ENCODE results near the gene EPAS1.

Gene EPAS1

DNA sequence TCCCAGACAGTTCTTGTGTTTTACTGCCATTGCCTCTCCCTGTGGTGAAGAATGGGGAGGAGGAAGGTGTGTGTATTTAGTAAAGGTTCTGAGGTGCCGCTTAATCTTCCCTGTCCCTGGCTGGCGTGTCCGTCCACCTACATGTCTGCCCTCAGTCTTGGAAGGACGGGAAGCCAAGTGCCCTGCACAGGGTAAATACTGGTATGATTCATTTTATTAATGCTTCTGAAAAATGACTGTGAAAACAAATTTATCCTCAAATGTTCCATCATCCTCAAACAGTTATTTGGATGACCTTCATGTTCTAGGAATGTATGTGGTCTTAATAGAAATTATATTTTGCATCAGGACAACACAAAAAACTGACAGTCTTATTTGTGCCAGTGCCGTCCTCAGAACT is 6.6 kb downstream of the EPAS1 start:
- DNase-seq, result no peak

DNA sequence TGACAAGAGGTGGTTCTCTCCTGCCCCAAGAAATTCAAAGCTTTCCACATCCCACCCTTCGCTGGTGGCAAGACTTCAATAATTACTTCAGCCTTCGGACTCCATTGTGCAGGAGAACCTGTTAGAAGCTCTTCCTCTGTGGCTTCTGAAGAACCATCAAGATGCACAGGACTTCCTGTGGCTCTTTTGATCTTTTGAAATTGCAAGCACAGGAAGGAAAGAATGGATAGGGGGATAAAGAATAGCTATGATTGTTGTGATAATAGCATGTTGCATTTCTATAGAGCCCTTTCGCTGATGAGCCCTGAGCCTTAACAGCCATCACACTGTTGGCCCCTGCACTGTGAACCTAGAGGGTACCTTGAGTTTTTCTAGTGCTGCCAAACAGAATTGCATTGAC is 7.4 kb downstream of the EPAS1 start:
- no peak for DNase-seq

DNA sequence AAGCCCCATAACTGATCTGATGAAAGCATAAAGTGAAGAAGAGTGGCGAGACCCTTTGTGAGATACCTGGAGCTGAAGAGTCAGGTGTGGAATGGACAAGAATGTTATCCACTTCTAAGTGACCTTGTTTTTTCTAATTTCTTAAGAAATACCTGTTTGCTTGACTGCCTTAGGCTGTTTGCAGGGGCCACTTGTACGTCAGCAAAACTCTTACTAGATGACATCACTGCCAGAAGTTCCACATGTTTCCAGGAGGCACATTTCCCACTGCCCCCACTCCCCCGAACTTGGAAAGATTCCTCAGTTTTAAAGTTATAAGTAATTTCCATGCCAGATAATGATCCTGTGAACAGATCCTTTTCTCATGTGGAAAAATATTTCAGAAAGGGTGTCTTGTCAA is 8.0 kb downstream of the EPAS1 start:
- DNase-seq, result no peak

DNA sequence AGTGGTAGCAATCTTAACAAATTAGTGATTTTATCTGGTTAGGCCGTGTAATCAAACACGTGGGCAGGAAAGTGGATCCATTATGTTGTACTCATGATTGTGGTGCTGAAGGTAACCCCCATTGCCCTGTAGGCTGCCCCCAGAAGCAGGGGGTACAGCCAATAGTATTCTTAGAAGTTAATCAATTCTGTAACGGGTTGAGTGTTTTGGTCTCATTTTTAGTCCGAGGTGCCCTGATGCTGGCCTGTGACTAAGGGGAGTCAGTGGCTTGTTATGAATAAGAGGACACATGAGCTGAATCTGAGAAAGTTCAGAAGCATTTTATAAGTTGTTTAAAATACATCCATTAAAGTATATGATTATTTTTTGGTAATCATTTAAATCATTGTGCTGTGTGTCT is 8.6 kb downstream of the EPAS1 start:
- DNase-seq, result no peak

DNA sequence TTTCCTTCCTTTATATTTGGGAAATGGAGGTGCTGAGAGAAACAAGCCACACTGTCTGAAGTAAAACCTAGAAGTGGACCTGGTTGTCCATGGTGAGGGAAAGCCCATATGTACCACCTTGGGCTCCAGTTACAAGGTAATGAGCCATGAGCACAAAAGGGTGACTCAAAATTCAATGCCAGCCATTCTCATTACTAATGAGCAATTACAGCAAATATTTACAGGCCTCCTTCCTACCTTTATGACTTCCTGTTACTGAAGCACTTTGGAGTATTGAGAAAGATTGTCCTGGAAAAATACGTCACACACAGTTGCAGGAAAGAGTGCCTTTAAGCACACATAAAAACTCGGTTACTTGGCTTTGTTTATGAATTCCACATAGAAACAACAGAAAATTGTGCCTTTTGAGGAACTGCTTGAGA is 9.1 kb downstream of the EPAS1 start:
- DNase-seq, result no peak

DNA sequence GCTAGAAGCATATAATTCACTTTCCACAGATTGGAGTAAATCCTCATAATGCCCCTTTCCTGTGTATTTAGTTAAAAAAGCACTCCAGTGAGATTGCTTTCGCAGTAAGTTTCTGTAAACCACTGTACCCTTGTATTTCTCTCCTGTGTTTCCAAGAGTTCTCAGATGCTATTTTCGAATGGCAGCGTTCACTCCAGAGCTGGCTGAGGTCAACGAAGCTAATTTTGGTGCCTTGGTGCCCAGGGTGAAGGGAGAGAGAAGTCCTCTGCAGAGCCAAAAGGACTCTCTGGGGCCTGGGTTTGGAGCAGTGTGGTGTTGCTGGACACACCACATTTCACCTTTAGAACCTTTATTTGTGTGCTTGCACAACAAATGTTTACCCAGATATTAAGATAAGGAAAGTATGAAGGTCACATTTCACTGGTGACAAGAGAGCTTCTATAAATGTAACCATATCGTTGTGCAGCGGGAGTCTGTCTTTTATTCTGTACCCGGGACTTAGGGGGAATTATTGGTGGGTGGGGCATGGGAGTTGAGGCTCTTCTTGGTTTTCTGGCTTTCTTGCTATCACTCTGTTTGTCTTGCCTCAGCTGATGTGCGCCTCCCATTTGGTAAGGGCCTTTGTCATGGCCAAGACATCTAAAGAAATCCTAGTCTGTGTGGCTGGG is 9.9 kb downstream of the EPAS1 start:
- no peak for DNase-seq

DNA sequence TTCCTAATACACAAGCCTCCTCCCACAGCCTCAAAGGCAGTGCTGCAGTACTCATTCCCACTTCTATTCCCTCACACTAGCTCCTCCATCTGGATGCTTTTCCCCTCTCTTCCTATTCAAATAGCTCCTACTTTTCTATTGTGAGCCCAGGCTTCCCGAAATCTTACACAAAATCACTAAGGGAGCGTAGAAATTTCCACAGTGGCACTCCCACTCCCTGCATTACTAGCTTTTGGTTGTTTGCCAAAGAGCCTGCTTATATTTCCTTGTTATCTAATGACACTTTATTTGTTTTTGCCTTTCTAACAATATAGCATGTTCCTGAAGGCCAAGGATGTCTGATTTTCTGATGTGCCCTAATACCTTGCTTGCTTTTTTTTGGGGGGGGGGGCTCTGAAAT is 10.9 kb downstream of the EPAS1 start:
- no peak for DNase-seq

DNA sequence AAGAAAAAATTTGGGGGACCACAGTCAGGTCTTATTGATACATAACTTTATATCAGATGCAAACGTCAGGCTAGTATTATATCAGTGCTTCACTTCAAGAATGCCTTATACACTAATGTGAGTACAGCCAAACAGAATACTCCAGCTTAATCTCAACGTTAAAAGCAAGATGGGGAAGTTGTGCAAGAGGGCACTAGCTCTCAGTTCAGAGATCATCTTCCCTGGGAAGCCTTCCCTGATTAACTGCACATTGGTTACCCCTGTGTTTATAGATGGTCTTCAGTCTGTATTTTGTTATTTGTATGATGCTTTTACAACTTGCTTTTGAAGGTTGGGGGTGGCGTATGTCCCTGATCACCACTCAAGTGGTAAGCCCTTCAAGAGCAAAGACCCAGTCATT is 11.4 kb downstream of the EPAS1 start:
- DNase-seq, result no peak

DNA sequence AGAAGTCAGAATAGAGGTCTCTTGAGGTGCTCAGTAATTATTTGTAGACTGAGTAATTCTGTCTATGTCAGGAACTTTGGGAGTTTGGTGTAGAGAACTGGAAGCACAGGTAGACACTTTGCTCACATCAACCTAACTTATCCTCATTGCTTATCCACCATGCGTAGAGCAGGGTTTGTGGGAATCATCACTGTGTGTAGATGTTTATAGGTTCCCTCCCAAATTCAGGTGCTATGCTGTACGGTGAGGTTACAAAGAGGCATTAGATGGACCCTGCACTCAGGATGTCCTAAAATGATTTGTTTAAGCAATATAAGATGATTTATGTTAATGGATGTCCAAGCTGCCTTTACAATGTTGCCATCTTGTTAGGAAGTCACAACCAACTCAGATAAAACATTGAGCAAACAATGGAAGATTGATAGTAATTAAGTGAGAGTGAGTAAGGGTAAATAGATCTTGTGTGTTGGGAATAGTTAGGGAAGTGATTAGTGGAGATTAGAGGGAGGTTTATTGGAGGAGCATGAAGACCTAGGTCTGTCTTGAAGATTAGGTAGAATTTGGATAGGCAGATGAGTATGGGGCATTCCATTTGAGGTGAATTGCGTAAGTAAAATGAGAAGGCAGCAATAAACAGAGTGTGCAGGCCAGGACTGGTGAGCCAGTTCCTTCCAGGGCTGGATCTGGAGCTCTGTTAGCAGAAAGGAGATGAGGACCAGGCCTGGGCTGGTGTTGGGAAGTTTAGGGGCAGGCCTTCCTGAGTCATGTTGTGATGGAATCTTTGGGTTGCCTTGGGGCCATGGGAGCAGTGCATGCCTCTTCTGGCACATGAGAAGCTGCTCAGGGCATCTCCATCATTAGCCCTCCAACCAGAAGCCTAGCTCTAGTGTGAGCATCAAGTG is 12.1 kb downstream of the EPAS1 start:
- DNase-seq, result no peak

DNA sequence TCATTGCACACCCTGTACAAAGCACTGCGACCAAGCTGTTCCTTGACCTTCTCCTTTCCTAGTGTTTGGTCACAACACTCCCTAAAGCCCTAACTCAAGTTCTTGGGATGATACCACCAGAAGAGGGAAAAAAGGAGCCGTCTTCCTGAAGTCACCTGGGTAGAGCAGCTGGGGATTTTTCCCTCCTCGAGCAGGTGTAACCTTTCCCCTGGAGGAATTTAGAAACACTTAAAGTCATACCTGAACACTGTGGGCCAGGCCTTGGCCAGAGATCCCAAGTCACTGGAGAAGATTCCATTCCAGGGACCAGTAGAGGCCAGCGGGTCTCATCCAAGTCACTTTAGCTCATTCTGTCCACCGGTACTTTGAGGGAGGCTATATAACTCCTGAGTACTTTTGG is 13.2 kb downstream of the EPAS1 start:
- DNase-seq, result no peak

DNA sequence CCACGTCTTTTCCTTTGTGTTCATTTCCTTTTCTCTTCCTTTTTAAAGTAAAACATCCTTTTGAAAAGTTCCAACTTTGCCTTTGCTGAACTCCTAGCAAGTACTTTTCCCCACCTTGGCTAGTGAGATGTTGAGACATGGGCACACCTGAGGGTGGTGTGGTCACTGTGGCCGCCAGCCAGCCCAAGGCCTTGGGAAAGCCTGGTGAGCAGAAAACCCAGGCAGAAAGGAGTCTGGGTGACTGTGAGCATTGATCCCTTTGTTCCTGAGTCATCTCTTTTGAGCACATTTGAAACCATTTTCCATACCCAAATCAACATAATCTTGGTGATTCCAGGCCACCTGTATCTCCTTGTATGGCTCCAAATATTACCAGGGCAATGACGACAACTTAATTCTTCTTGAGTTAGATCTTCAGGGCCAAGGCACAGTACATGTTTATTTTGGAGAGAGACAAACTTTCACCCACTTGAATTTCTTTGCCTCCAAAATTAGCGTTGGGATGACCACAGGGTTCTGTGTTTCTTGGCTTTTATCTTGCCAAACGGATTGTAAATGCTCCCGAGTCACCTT is 14.5 kb downstream of the EPAS1 start:
- no peak for DNase-seq

DNA sequence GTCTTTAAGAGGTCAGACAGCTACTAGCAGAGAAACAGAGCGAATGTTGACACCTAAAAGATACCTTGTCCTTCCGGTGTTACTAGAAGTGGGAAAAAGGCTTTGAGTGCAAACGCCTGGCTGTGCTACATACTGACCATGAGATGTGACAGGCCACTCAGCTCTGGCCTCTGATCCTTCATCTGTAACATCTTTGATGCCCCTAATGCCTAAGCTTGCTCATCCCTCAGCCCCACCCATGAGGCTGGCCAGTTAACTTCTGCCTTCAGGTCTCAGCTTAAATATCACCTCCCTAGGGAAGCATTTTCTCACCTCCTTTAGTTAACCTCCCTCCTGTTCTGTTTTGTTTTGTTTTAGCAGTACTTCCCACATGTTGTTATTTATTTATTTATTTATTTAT is 15.9 kb downstream of the EPAS1 start:
- no peak for DNase-seq

DNA sequence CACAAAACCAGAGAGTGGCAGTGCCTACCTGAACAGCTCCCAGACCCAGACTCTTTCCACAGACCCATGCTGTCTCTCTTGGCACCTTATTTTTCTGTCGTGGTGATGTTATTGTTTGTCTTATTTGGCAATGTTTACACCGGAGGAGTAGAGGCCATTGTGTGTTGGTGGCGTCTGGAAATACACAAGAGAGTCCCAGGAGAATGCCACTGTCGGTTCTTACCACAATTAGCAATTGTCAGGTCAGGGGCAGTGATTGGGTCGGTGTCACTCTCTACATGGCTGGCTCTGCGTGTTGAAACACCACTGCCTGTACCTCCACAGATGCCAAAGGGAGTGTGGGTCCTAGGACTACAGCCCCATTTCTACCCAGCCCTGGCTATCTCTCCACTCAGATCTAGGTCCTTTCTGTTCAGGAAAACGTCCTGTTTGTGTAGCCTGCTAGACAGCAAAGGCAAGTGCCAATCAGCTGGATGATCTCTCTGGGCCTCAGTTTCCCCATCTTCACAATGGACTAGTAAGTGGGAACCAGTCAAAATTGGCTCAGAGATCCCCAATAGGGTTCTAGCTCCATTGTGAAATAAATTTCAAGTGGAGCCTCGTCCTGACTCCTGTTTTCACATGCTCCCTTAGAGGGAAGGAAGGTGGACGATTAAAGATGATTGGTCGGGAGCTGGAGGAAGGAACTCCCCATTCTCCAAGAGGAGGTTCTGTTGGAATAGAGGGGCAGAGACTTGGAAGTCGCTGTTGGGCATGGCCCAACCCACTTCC is 17.0 kb downstream of the EPAS1 start:
- no peak for DNase-seq

DNA sequence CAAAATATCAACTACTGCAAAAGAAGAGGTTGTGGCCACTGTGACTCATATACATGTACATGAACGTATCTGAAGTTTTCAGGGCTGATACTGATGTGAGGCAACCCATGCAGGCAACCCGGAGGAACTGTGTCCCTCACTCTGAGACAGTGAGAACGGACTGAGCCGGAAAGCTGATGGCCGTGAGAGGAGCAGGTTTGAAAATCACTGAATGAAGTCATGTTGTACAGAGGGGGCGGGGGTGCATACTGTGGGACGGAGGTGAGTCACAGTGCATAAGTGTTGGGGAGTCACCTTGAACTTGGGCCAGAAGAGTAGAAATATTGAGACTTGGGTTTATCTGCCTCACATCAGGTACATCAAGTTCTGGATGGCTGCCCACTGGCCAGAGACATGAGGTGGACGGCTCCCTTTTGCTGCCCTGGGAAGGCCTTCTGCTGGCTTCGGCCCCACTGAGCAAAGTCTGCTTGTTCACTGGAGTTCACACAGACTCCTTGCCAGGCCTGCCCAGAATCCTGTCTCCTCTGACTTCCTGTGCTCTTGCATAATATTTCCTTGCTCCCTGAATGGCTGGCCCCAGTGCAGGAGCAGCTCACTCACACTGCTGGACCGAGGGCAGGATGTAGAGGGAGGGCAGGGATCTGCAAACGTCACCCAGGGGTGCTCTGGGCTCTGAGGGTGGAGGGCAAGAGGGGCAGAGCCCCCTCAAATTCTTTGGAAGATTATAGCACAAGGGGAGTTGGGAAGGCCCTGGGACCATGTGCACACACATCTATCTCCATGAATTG is 18.1 kb downstream of the EPAS1 start:
- DNase-seq, result peak; percentile 22

DNA sequence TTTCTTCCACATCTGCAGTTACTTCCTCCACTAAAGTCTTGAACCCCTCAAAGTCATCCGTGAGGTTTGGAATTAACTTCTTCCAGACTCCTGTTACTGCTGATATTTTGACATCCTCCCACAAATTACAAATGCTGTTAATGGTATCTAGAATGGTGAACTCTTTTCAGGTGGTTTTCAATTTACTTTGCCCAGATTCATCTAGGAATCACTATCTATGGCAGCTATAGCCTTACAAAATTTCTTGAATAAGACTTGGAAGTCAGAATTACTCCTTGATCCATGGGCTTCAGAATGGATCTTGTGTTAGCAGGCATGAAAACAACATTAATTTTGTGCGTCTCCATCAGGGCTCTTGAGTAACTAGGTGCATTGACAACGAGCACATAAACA is 19.9 kb downstream of the EPAS1 start:
- no peak for DNase-seq

DNA sequence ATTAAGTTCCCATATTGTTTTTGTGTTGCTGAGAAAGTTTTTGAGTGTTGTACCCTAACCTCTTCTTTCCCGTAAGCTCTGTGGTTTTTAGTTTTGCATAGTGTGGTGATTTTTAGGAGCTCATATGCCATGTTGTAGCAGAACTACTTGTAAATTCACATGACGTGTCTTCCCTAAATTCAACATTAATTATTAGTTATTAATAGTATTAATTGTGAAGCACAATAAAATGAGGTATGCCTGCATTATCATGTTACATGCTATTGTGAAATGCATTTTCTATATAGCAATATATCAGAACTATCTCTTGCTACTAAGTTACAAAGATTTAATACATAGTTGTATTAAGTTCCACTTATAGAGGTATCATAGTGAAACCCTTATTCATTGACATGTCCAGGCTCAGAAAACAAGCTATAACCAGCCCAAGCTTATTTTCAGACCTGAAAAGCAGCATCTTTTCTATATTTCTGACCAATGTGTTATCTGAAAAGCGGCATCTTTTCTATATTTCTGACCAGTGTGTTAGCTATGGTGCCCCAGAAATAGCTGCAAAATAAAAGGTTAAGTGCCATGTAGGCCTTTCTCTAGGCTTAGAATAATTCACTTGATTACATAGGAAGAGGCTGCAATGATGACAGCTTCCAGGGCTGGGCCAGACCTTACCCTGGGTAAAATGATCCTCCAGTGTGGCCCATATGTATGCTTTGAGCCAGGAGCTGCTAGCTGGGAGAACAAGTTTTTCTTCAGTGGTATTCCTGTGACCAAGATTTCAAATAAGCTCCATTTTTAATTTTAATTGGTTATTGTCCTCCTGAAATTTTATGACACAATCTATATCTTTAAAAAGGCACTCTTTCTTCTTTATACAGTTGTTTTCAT is 21.6 kb downstream of the EPAS1 start:
- DNase-seq, result no peak

DNA sequence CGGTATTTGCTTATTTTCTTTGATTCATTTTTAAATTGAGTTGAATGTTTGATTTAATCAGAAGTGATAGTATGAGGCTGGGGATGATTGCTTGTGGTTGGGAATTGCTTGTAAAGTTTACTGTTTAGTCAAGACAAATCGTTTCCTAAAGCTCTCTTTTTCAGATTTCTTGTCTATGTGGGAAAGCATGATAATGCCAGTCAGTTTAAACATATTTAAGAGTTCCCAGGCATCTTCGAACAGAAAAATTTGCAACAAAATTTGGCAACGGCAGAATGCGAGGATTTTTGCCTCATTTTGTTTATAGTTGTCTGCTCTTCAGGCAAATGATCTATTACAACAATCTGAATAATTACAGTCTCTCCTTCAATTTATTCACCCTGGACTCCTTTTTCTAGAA is 22.5 kb downstream of the EPAS1 start:
- DNase-seq, result no peak

DNA sequence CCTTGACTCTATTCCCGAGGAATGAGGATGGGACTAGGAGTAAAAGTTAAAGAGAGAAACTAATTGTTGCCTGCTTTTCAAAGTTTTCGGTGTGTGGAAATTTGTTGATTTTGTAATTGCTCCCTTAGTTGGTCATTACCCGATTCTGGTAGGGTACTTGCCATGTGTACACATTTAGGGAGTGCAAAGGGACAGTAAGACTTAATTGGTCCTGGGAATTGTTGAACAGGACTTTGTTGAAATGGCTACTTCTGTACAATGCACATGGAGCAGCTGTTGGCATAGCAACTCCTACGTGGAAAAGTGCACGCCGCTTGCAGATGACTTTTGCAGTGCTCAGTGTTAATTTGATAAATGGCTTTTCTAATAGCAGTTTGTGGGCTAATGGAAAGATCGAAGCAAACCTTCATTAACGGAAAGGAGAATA is 22.9 kb downstream of the EPAS1 start:
- DNase-seq, result no peak

DNA sequence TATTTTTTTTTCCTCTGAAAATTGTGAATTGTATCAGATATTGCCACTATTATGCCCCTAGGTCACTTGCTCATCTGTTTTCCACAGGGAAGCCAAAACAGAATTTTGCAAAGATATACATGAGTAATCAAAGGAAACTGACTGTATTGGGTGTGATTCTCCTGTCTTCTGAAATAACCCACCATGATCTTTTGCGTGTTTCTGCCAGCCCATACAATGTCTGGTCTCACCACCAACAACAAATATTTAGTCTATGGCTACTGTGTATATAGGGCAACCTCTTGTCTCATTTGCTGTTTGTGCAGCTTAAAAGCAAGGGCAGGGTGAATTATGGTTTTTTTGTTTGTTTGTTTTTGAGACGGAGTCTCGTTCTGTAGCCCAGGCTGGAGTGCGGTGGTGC is 26.5 kb downstream of the EPAS1 start:
- DNase-seq, result no peak

DNA sequence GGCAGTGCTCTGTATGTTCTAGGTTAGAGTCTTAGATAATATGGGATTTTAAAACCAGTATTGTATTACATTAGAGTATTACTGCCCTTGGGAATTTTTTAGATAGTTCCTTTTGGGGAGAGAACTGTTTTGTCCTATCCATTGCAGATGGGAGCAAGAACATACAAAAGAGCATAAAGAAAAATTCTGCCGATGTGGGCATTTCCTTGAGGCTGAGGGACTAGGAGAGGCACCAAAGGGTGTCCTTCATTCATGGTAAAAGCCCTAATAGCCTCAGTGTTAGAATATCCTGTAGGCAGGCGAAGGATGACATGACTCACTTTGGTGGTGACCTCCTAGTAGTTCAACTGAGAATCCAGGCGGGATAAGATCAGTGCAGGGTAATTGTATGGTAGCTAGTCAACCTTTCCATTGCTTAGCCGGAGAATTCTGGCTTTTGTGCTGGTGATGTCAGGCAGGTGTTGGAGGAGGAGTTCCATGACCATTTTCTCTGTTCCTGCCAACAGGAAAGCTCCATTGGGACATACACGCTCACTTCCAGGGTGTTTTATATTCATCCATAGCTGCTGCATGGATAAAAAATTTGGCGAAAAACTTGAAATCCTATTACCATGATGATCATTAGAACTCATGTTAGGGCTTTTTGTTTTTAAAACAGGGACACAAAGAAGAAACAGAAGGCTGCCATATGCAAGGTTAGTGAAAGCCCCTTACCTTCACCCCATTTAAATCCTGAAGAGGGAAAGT is 28.1 kb downstream of the EPAS1 start:
- no peak for DNase-seq

All from activated naive CD4-positive, alpha-beta T cell treated with Interleukin-2 at 50 U/mL for 16 hours (primary cell).